Breast epithelium (tissue), 3 donors: Measurements from ENCODE around the gene PAK5.

ENCODE experiments used
- CTCF ChIP-seq, 3 donors: fragments of 450-650 bp; IDR thresholded peaks; one replicate each; pipeline ENCODE4 v1.5.1; 2016 to 2017; ENCODE audit warnings: antibody characterized with exemption in 3 of 3, mild to moderate bottlenecking in 3 of 3, moderate library complexity in 3 of 3
- POLR2A ChIP-seq: fragments of 450-650 bp; IDR thresholded peaks from one replicate; pipeline ENCODE4 v1.6.1; 2016; ENCODE audit warnings: antibody characterized with exemption, mild to moderate bottlenecking, moderate library complexity

GRCh38 chr20:9532069-9532838 is 306.6 kb downstream of the PAK5 start:
- TF ChIP-seq CTCF (IDR thresholded peaks at IDR 0.05) (no peak), POLR2A (no peak)
